Effector memory CD4-positive, alpha-beta T cell (primary cell): Measurements from ENCODE around the gene TLCD1.

Experiments used
- DNase-seq, 3 donors: peaks; one replicate each; pipeline ENCODE4 v3.0.0-alpha.2; 2020
- H3K27ac ChIP-seq: 2 replicates; pipeline ENCODE4 v1.7.0; 2013; ENCODE audit warnings: mild to moderate bottlenecking, low read length, moderate library complexity; ENCODE audit not compliant: insufficient read depth, poor library complexity, severe bottlenecking
- H3K27me3 ChIP-seq: replicated peaks from 2 replicates; pipeline ENCODE4 v1.7.0; 2013; ENCODE audit warnings: mild to moderate bottlenecking, low read length; ENCODE audit not compliant: insufficient read depth, control insufficient read depth, poor library complexity, severe bottlenecking
- H3K36me3 ChIP-seq: 2 replicates; pipeline ENCODE4 v1.7.0; 2013; ENCODE audit warnings: mild to moderate bottlenecking, low read length, moderate library complexity; ENCODE audit not compliant: control insufficient read depth, insufficient read depth
- H3K4me1 ChIP-seq: 2 replicates; pipeline ENCODE4 v1.7.0; 2013; ENCODE audit warnings: low read length, mild to moderate bottlenecking; ENCODE audit not compliant: control insufficient read depth, insufficient read depth, poor library complexity, severe bottlenecking
- H3K4me3 ChIP-seq: 2 replicates; pipeline ENCODE4 v1.7.0; 2013; ENCODE audit warnings: low read length, low read depth, mild to moderate bottlenecking; ENCODE audit not compliant: insufficient read depth, poor library complexity, severe bottlenecking
- H3K9me3 ChIP-seq: 2 replicates; pipeline ENCODE4 v1.7.0; 2013; ENCODE audit warnings: mild to moderate bottlenecking, low read length, moderate library complexity; ENCODE audit not compliant: control insufficient read depth

Gene TLCD1

DNA sequence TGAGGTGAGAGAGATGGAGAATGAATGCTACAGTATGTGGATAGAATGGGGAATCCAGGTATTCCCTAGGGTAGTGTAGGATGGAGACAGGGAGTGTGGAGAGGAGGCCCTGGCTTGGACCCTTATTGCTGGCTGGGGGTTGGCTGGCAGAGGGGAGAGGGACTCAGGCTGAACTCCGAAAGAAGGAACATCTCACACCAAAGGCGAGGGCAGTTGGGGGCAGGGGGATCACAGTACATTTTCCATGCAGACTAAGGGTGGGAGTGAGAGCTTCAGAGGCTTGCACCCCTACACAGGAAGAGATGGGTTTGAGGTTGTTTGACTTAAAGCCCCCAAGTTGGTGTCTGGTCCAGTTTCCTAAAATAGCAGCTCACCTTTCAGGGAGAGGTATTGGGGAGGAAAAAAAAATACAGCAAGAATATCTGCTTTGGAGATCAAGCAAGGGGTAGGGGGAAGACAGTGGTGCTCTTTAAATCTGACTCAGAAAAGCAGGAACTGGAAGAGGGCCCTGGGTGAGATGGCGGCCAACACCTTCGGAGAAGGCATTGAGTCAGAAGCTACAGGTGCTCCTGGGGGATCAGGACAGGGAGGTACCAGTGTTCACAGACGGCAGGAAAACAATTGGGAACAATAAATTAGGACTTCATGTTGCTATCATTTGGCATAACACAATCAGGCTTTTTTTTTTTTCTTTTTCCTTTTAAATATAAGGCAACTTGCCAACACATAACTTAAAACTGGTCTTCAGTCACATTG lies 30.2 kb upstream of the TLCD1 start:
- no peaks in the 10 kb centered on the region for H3K4me1 ChIP-seq
- no peaks in the 10 kb centered on the region for H3K9me3 ChIP-seq
- peaks cover 34% of the 10 kb centered on the region for H3K36me3 ChIP-seq
- H3K27me3 ChIP-seq: no peaks in the 10 kb centered on the region
- DNase-seq: no peak
- H3K27ac ChIP-seq: no peak overlapping the region
- no peak overlapping the region for H3K4me3 ChIP-seq

DNA sequence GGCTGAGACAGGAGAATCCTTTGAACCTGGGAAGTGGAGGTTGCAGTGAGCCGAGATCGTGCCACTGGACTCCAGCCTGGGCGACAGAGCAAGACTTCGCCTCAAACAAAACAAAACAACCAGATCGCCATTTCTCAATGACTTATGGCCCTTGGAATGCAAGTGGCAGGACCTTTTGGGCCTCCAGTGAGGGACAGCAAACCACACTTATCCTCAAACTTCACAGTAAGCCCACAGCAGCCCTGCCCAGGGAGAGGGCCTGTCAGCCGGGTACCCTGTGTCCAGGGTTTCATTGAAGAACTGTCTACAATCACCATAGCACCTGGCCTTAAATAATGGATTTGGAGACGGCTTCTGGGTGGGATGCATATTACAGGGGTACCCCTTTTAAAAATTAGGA lies 29.5 kb upstream of the TLCD1 start:
- Histone ChIP-seq H3K9me3 (no peaks in the 10 kb centered on the region), H3K27me3 (no peaks in the 10 kb centered on the region), H3K36me3 (peaks cover 27% of the 10 kb centered on the region), H3K4me1 (no peaks in the 10 kb centered on the region), H3K27ac (no peak overlapping the region), H3K4me3 (no peak overlapping the region)
- no peak for DNase-seq

DNA sequence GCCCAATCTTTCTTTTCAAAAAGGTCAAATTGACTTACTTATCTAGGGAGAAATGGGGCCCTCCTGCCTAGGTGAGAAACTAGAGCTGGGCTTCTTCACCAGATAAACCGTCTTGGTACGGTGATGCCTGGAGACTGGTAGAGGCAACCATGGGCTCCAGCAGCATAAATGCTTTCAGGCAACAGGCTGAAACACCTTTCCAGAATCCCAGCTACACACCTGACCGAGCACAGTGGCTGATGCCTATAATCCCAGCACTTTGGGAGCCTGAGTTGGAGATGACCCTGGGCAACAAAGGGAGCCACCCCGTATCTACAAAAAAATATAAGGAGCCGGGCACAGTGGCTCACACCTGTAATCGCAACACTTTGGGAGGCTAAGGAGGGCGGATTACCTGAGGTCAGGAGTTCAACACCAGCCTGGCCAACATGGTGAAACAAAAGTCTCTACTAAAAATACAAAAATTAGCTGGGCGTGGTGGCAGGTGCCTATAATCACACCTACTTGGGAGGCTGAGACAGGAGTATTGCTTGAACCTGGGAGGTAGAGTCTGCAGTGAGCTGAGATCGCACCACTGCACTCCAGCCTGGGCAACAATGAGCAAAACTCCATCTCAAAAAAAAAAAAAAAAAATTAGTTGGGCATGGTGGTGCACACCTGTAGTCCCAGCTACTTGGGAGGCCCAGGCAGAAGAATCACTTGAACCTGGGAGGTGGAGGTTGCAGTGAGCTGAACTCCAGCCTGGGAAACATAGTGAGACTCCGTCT lies 25.8 kb upstream of the TLCD1 start:
- no peaks in the 10 kb centered on the region for H3K9me3 ChIP-seq
- H3K4me1 ChIP-seq: peaks cover 4% of the 10 kb centered on the region
- no peak overlapping the region for H3K27ac ChIP-seq
- H3K4me3 ChIP-seq: no peak overlapping the region
- peaks cover 10% of the 10 kb centered on the region for H3K36me3 ChIP-seq
- no peak for DNase-seq
- no peaks in the 10 kb centered on the region for H3K27me3 ChIP-seq

DNA sequence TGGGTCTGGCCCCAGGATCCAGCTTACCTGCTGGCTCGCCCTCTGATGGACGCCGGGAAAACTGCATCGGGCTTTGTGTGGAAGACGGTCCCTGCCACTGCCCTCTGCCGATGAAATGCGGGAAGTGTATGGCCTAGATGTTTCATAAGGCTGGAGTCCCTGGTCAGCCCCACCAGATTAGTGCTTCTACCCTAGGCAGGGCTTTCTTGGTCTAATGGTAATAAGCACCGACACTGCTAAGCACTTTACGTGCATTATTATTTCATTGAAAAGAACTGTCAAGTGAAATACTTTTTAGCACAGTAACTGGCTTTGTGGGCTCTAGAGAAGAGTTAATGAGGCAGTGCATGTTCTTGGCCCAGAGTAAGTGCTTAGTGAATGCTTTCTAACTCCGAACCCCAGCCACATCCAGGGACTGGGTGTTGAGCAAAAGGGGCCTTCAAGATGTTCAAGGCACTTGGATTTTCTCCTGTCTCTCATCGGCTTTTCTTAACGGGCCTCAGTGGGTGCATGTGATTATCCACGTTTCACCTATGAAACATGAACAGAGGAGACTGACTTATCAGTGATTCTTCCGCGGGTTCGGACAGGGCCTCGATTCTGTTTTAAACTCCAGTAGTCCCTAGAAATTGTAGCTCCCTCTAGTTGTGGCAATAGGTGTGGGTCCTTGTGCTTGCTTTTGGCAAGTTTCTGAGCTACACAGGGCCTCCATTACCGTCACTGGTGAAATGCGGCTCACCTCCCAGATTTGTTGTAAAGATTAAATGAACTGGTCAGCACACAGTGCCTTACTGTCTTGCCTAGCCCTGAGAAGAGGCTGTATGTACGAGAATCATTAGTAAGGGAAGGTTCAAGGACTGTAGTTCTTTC lies 24.4 kb upstream of the TLCD1 start:
- no peak overlapping the region for H3K4me3 ChIP-seq
- H3K27me3 ChIP-seq: no peaks in the 10 kb centered on the region
- peak; percentile 77 to 86 (median 79) for DNase-seq
- no peaks in the 10 kb centered on the region for H3K9me3 ChIP-seq
- H3K36me3 ChIP-seq: peaks cover 10% of the 10 kb centered on the region
- peaks cover 10% of the 10 kb centered on the region for H3K4me1 ChIP-seq
- peak overlapping the region; percentile 60 for H3K27ac ChIP-seq

DNA sequence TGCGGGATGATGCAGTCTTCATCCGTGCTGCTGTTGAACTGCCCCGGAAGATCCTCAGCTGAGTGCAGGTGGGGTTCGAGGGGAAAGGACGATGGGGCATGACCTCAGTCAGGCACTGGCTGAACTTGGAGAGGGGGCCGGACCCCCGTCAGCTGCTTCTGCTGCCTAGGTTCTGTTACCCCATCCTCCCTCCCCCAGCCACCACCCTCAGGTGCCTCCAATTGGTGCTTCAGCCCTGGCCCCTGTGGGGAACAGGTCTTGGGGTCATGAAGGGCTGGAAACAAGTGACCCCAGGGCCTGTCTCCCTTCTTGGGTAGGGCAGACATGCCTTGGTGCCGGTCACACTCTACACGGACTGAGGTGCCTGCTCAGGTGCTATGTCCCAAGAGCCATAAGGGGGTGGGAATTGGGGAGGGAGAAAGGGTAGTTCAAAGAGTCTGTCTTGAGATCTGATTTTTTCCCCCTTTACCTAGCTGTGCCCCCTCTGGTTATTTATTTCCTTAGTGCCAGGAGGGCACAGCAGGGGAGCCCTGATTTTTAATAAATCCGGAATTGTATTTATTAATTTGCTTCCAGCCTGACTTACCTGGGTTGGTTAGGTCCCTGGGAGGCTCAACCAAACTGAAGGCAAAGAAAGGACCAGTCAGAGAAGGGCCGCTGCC lies 23.6 kb upstream of the TLCD1 start:
- H3K27me3 ChIP-seq: no peaks in the 10 kb centered on the region
- peak overlapping the region; percentile 60 for H3K27ac ChIP-seq
- H3K4me1 ChIP-seq: peaks cover 17% of the 10 kb centered on the region
- DNase-seq: no peak
- no peak overlapping the region for H3K4me3 ChIP-seq
- H3K36me3 ChIP-seq: peaks cover 10% of the 10 kb centered on the region
- H3K9me3 ChIP-seq: no peaks in the 10 kb centered on the region

DNA sequence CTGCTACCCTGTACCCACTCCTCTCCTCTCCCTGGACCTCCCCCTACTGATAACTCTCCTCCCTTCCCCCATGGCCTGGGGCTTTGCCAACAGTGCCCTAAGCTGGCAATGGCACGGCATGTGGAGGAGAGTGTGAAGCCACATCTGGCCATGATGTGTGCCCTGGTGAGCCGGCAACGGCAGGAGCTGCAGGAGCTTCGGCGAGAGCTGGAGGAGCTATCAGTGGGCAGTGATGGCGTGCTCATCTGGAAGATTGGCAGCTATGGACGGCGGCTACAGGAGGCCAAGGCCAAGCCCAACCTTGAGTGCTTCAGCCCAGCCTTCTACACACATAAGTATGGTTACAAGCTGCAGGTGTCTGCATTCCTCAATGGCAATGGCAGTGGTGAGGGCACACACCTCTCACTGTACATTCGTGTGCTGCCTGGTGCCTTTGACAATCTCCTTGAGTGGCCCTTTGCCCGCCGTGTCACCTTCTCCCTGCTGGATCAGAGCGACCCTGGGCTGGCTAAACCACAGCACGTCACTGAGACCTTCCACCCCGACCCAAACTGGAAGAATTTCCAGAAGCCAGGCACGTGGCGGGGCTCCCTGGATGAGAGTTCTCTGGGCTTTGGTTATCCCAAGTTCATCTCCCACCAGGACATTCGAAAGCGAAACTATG lies 23.0 kb upstream of the TLCD1 start:
- no peak overlapping the region for H3K4me3 ChIP-seq
- H3K9me3 ChIP-seq: no peaks in the 10 kb centered on the region
- H3K36me3 ChIP-seq: peaks cover 10% of the 10 kb centered on the region
- H3K27me3 ChIP-seq: no peaks in the 10 kb centered on the region
- no peak overlapping the region for H3K27ac ChIP-seq
- DNase-seq: no peak
- peaks cover 22% of the 10 kb centered on the region for H3K4me1 ChIP-seq

DNA sequence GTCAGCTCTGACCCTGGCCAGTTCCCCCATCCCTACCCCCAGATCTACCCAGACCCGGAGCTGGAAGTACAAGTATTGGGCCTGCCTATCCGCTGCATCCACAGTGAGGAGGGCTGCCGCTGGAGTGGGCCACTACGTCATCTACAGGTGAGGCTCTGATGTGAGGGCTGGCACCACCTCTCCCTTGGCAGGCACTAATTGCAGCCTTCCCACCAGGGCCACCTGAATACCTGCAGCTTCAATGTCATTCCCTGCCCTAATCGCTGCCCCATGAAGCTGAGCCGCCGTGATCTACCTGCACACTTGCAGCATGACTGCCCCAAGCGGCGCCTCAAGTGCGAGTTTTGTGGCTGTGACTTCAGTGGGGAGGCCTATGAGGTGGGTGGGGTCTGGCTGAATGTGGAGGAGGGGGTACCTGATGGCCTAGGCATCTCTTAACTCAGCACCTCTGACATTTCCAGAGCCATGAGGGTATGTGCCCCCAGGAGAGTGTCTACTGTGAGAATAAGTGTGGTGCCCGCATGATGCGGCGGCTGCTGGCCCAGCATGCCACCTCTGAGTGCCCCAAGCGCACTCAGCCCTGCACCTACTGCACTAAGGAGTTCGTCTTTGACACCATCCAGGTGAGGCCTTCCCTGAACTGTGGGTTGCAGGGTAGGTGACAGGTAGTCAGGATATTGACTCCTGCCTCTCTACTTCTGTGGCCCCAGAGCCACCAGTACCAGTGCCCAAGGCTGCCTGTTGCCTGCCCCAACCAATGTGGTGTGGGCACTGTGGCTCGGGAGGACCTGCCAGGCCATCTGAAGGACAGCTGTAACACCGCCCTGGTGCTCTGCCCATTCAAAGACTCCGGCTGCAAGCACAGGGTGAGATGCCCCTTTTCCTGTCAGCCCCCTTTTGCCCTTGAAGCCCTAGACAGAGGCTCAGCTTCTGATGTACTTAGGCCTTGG lies 22.0 kb upstream of the TLCD1 start:
- H3K4me1 ChIP-seq: peaks cover 27% of the 10 kb centered on the region
- H3K27ac ChIP-seq: no peak overlapping the region
- no peak overlapping the region for H3K4me3 ChIP-seq
- H3K27me3 ChIP-seq: no peaks in the 10 kb centered on the region
- peaks cover 10% of the 10 kb centered on the region for H3K36me3 ChIP-seq
- no peaks in the 10 kb centered on the region for H3K9me3 ChIP-seq
- no peak for DNase-seq

DNA sequence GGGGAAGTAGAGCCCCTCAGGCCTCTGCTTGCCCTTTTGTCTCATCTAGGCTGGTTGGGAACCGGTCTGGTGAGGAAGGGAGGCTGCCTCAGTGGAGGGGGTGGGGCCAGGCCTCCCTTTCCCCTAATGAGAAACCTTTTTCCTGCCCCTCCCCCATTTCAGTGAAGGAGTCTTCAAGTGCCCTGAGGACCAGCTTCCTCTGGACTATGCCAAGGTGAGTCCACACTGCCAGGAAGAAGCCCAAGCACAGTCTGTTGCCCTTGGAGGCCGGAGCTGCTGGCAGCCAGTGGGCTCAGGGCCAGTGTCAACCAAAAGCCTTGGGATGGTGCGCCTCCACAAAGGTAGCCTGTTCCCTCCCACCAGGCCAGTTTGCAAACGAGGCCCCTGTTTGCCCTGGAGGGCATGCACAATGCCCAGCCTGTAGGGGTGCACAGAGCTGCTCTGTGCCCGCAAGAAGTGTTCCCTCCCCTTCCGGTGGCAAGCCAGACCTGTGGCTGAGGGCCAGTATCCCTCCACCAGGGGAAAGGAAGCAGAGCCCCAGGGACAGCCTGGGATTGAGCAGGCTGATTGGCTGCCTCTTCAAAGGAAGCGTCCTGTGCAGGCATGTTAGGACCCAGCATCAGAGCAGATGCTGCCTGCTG lies 21.1 kb upstream of the TLCD1 start:
- H3K4me1 ChIP-seq: peaks cover 28% of the 10 kb centered on the region
- no peak overlapping the region for H3K4me3 ChIP-seq

More for the DNA sequence above, 21.1 kb upstream of the TLCD1 start:
- no peak for DNase-seq
- no peaks in the 10 kb centered on the region for H3K27me3 ChIP-seq
- no peaks in the 10 kb centered on the region for H3K9me3 ChIP-seq
- H3K27ac ChIP-seq: no peak overlapping the region
- H3K36me3 ChIP-seq: peaks cover 10% of the 10 kb centered on the region
